Esophagus squamous epithelium (tissue), 4 donors: ENCODE data around the gene TEX19.

ENCODE experiments used
- CTCF ChIP-seq, 6 experiments: fragments of 450-650 bp in 4 of 6; fragments of 200-600 bp in 2 of 6; sonication (generic) in 2 of 6; IDR thresholded peaks; one replicate each; pipeline ENCODE4 v1.5.1; 2016 to 2019; ENCODE audit warnings: antibody characterized with exemption in 6 of 6, mild to moderate bottlenecking in 4 of 6, moderate library complexity in 4 of 6
- POLR2A ChIP-seq, 4 donors: fragments of 450-650 bp; IDR thresholded peaks; one replicate each; pipeline ENCODE4 v1.6.1; 2017; ENCODE audit warnings: antibody characterized with exemption in 4 of 4, mild to moderate bottlenecking in 4 of 4, moderate library complexity in 3 of 4

- no peak for TF ChIP-seq POLR2A (IDR thresholded peaks at IDR 0.05)
- TF ChIP-seq CTCF (IDR thresholded peaks at IDR 0.05), result no peak
These were observed 45.6 kb upstream of the TEX19 start for GRCh38 chr17:82313195-82314011.
